Small intestine (tissue), 7 donors: ENCODE measurements around the gene EXD2. TPM values are rescaled to one million over a fixed set of nuclear protein-coding genes. Genes with fewer than 3 reads are reported as not detected.

ENCODE experiments used
- DNase-seq, 2 donors: peaks; one replicate each; pipeline versions ENCODE4 v3.0.0 to v3.0.0-alpha.2; 2013
- FAIRE-seq: peaks from 2 replicates; lab custom pipeline; 2012; peaks lifted over from hg19 to GRCh38; lab: Jason Lieb, UNC
- H3K27ac ChIP-seq, 3 donors: one replicate each; pipeline ENCODE4 v1.5.1; 2013; ENCODE audit warnings: low read length in 2 of 3, mild to moderate bottlenecking in 2 of 3, control low read depth in 1 of 3, inconsistent platforms in 1 of 3, low read depth in 1 of 3, moderate library complexity in 1 of 3
- H3K27me3 ChIP-seq, 3 donors: one replicate each; pipeline ENCODE4 v1.6.1; 2013; ENCODE audit warnings: low read length in 3 of 3, inconsistent platforms in 1 of 3; ENCODE audit not compliant: control insufficient read depth in 3 of 3, insufficient read depth in 3 of 3
- H3K36me3 ChIP-seq, 3 donors: one replicate each; pipeline ENCODE4 v1.6.1; 2013; ENCODE audit warnings: low read length in 3 of 3, inconsistent platforms in 1 of 3, low read depth in 1 of 3, mild to moderate bottlenecking in 1 of 3, moderate library complexity in 1 of 3; ENCODE audit not compliant: control insufficient read depth in 3 of 3, insufficient read depth in 2 of 3
- H3K4me1 ChIP-seq, 3 donors: one replicate each; pipeline ENCODE4 v1.6.1; 2013; ENCODE audit warnings: low read length in 2 of 3, inconsistent platforms in 1 of 3, low read depth in 1 of 3, mild to moderate bottlenecking in 1 of 3, moderate library complexity in 1 of 3; ENCODE audit not compliant: control insufficient read depth in 3 of 3, insufficient read depth in 2 of 3
- H3K4me3 ChIP-seq, 3 donors: one replicate each; pipeline ENCODE4 v1.5.1; 2013; ENCODE audit warnings: low read length in 3 of 3, control low read depth in 1 of 3, inconsistent platforms in 1 of 3, low read depth in 1 of 3, mild to moderate bottlenecking in 1 of 3, moderate library complexity in 1 of 3
- H3K9me3 ChIP-seq, 2 donors: one replicate each; pipeline ENCODE4 v1.6.1; 2013; ENCODE audit warnings: low read depth in 1 of 2, low read length in 1 of 2; ENCODE audit not compliant: control insufficient read depth in 2 of 2, insufficient read depth in 1 of 2
- WGBS, 3 donors: extraction: QIAGEN DNeasy Blood & Tissue Kit; methylation state at CpG; one replicate each; pipeline ENCODE4 v1.1.7; 2013; 5-methylcytosine and 5-hydroxymethylcytosine counted together
- polyA plus RNA-seq, 4 donors: library from polyadenylated mRNA; stranded (reverse) in 3 of 4; unstranded in 1 of 4; fragments of 200-250 nt in 3 of 4; fragments of 120-200 nt in 1 of 4; gene quantifications; one replicate each; pipeline versions ENCODE4 v1.2.1 to v1.2.3, GENCODE V29; 2013
- donor health status: healthy with polysubstance abuse.
- donor health status: control.
- donor health status: control.
- donor health status: Bipolar disorder and iron deficiency.
- donor health status: healthy.

Gene EXD2
- polyA plus RNA-seq, 4 donors = 3.2 to 21.4 (median 7.5) TPM

GRCh38 chr14:69237142-69237541, 45.8 kb downstream of the EXD2 start:
- 92 to 100% (median 100%) methylated on average over 1 of the region's 1 CpG for WGBS, 3 donors
- peaks cover 14 to 43% (median 16%) of the 10 kb centered on the region in 3 donors for H3K36me3 ChIP-seq
- H3K4me3 ChIP-seq = no peak overlapping the region

GRCh38 chr14:69237584-69237983, 46.3 kb downstream of the EXD2 start:
- FAIRE-seq (no peak), DNase-seq (no peak)
- 90 to 95% (median 91%) methylated on average over 12 of the region's 12 CpGs for WGBS, 3 donors
- no peaks in the 10 kb centered on the region for H3K9me3 ChIP-seq
- H3K4me1 ChIP-seq = peaks cover 0 to 7% (median 2%) of the 10 kb centered on the region in 3 donors
- no peaks in the 10 kb centered on the region for H3K27me3 ChIP-seq
- no peak overlapping the region for H3K27ac ChIP-seq
- H3K36me3 ChIP-seq = peaks cover 14 to 46% (median 16%) of the 10 kb centered on the region in 3 donors
- H3K4me3 ChIP-seq = no peak overlapping the region

More at GRCh38 chr14:69237142-69237541, 45.8 kb downstream of the EXD2 start:
- Histone ChIP-seq H3K27ac (no peak overlapping the region), H3K9me3 (no peaks in the 10 kb centered on the region), H3K4me1 (peaks cover 0 to 4% (median 2%) of the 10 kb centered on the region in 3 donors), H3K27me3 (no peaks in the 10 kb centered on the region)
- DNase-seq (no peak), FAIRE-seq (no peak)

- H3K36me3 ChIP-seq = peaks cover 14 to 41% (median 16%) of the 10 kb centered on the region in 3 donors
- 90 to 95% (median 93%) methylated on average over 4 of the region's 4 CpGs for WGBS, 3 donors
- no peak overlapping the region for H3K4me3 ChIP-seq
- FAIRE-seq (no peak), DNase-seq (no peak)
- peaks cover 0 to 7% (median 2%) of the 10 kb centered on the region in 3 donors for H3K4me1 ChIP-seq
- H3K27me3 ChIP-seq = no peaks in the 10 kb centered on the region
- no peak overlapping the region for H3K27ac ChIP-seq
- no peaks in the 10 kb centered on the region for H3K9me3 ChIP-seq
Observed at GRCh38 chr14:69238883-69239282, 47.6 kb downstream of the EXD2 start.

- H3K4me3 ChIP-seq = no peak overlapping the region
- peaks cover 8 to 37% (median 16%) of the 10 kb centered on the region in 3 donors for H3K36me3 ChIP-seq
- WGBS, 3 donors = 84 to 89% (median 84%) methylated on average over 13 of the region's 13 CpGs
- no peaks in the 10 kb centered on the region for H3K27me3 ChIP-seq
- FAIRE-seq = no peak
- no peak overlapping the region for H3K27ac ChIP-seq
- H3K9me3 ChIP-seq = no peaks in the 10 kb centered on the region
- peaks cover 0 to 7% (median 2%) of the 10 kb centered on the region in 3 donors for H3K4me1 ChIP-seq
- DNase-seq = no peak
Observed at GRCh38 chr14:69240527-69241173, 49.4 kb downstream of the EXD2 start.

GRCh38 chr14:69241577-69241976, 50.3 kb downstream of the EXD2 start:
- no peak for FAIRE-seq
- Histone ChIP-seq H3K4me1 (peaks cover 0 to 7% (median 2%) of the 10 kb centered on the region in 3 donors), H3K27ac (no peak overlapping the region), H3K4me3 (no peak overlapping the region), H3K27me3 (no peaks in the 10 kb centered on the region), H3K36me3 (peaks cover 8 to 31% (median 10%) of the 10 kb centered on the region in 3 donors), H3K9me3 (no peaks in the 10 kb centered on the region)
- WGBS, 3 donors = 45 to 56% (median 48%) methylated on average over 2 of the region's 2 CpGs
- peak; percentile 38 to 83 for DNase-seq

GRCh38 chr14:69242311-69243224, 51.3 kb downstream of the EXD2 start:
- Histone ChIP-seq H3K27me3 (no peaks in the 10 kb centered on the region), H3K9me3 (no peaks in the 10 kb centered on the region), H3K36me3 (peaks cover 3 to 22% (median 5%) of the 10 kb centered on the region in 3 donors), H3K4me1 (peaks cover 0 to 7% (median 2%) of the 10 kb centered on the region in 3 donors), H3K27ac (no peak overlapping the region), H3K4me3 (no peak overlapping the region)
- FAIRE-seq (no peak), DNase-seq (peak; percentile 70 to 79)
- WGBS, 3 donors = 54 to 62% (median 56%) methylated on average over 10 of the region's 10 CpGs

- DNase-seq (no peak), FAIRE-seq (no peak)
- WGBS, 3 donors = 88 to 91% (median 88%) methylated on average over 3 of the region's 3 CpGs
- Histone ChIP-seq H3K4me1 (peaks cover 0 to 7% (median 2%) of the 10 kb centered on the region in 3 donors), H3K27me3 (no peaks in the 10 kb centered on the region), H3K27ac (no peak overlapping the region), H3K36me3 (peaks cover 0 to 10% (median 0%) of the 10 kb centered on the region in 3 donors), H3K9me3 (no peaks in the 10 kb centered on the region), H3K4me3 (no peak overlapping the region)
Observed at GRCh38 chr14:69244946-69245345, 53.6 kb downstream of the EXD2 start.

GRCh38 chr14:69246331-69246730, 55.0 kb downstream of the EXD2 start:
- Histone ChIP-seq H3K27me3 (no peaks in the 10 kb centered on the region), H3K27ac (no peak overlapping the region), H3K4me3 (no peak overlapping the region), H3K9me3 (no peaks in the 10 kb centered on the region), H3K4me1 (peaks cover 0 to 7% (median under 1%) of the 10 kb centered on the region in 3 donors), H3K36me3 (peaks cover 0 to 4% (median 0%) of the 10 kb centered on the region in 3 donors)
- no peak for DNase-seq
- FAIRE-seq = no peak
- WGBS, 3 donors = 82 to 96% (median 93%) methylated on average over 3 of the region's 3 CpGs
